Stimulated activated CD8-positive, alpha-beta memory T cell treated with anti-CD3 and anti-CD28 coated beads, Interleukin-12 subunit alpha, Interleukin-12 subunit beta, amount 100 ng/mL, for 24 hours (primary cell): ENCODE measurements around the gene OGG1.

ENCODE experiments used
- DNase-seq: peaks from one replicate; pipeline ENCODE4 v3.0.0-alpha.2; 2020; ENCODE audit errors: extremely low read depth

The OGG1 gene

DNA sequence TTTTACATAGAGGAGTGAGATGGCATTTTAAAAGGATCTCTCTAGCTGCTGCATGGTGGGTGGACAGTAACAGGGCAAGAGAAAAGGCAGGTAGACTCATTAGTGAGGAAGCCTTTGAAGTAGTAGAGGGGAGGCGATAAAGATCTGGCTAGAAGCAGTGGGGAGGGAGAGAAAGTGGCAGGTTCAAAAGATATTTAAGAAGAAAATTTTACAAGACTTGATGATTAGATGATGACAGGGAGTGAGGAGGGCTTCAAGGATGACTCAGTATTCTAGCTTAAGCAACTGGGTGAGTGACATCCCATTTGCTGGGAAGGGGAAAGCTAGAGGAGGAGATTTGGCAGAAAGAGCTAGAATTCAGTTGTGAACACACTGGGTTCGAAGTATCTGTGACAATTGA is 22.0 kb upstream of the OGG1 start:
- DNase-seq: no peak

DNA sequence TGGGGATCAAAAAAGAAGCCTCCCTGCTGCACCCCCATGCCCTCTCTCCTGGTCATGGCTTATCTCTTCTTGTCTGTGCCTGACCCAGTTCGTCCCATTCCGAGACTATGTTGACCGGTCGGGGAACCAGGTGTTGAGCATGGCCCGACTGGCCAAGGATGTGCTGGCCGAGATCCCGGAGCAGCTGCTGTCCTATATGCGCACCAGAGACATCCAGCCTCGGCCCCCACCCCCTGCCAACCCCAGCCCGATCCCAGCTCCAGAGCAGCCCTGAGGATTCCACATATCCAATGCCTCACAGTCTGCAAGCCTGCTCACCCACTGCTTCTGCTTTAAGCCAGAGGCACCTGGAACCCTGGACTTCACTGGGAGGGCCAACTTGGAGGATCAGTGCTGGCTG is 20.3 kb upstream of the OGG1 start:
- no peak for DNase-seq

DNA sequence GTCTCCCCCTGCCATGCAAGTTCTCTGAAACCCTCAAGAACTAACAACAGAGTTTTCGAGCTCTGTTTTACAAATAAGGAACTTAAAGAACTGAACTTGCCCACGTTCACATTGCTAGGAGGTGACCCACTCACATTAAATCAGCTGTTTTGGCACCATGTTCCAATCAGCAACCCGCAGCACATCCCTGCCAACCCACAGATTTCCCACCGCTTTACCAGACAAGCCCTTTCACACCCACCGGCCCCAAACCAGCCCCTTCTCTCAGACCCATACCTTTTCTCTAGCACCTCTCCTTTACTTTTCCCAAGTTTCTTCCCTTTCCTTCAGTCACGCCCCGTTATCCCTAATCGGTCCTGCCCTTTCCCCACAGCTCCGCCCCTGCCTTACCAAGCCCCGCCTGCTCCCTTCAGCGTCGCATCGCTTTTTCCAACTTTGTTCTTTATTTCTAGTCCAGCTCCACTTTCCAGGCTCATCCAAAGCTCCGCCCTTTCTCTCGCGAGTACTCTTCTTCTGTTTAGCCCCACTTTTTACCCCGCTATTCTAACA is 19.0 kb upstream of the OGG1 start:
- no peak for DNase-seq

DNA sequence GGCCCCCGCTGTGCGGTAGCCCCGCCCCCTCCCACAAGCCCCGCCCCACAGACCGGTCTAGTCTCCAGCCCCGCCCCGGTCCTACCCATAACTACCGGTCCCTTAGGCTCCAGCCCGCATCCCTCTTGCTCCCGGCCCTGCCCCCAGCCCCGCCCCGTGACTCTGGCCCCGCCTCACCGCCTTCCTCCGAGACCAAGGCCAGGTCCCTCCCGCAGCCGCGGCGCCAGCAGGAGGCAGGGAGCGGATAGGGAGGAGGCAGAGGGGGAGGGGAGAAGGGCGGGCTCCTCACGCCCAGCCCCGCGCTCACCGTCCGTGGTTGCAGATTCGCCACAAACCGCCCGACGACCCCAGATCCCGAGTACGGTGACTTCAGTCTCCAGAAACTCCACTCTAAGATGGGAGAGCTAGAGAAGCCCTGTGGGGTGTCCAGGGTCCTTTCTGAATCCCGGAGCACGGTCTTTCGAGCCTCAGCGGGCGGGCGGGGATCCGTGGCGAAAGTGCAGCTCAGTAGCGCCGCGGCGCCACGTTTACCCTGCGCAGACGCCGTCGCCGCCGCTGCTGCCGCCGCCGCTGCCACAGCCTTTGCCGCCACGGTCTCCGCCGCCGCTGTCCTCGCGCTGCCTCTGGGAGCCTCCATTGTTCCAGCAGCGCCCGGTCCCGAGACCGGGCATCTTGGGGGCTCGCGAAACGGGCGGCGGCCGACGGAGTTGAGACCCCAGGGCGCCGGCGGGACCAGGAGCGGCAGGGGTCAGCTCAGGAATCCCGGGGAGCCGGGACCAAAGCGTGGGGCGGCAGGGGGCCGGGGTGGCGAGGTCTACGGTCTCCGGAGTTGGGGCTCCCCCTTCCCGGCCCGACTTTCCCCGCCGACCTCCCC is 18.3 kb upstream of the OGG1 start, which contains the start of gene BRPF1:
BRPF1 (plus strand) TSS at position 530 of the 874 bp plus-strand sequence. CDS start 2,406 bp downstream, outside the sequence.
- peak; percentile 98 for DNase-seq

DNA sequence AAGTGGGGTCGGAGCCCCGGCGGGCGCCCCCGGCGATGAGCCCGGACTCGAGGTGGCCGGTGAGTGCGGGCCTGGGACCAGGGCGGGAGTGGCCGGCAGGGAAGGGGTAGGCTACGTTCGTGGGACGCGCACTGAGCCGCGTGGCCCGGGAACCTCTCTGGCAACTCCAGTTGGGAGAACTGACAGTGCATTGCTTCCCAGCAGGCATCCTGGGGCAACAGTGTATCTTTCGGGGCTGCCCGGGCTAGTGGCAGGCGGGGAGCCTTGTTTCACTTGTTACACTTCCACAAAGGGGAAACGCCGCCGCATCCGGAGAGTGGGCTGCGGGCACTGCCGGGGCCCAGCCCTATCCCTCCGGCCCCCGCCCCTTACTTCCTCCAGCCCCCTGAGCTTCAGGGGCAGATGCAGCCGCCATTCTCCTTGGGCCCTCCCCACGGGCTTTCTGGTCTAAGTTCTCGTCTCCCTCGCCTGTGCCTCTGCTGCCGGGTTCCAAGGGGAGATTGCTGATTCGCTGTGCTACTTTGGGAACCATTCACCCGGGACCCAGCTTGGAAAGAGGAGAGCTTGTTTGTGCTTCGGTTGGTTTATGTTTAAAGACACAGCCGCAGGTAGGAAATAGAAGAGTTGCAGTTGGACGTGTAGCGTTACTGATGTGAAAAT is 17.5 kb upstream of the OGG1 start:
- DNase-seq: no peak

DNA sequence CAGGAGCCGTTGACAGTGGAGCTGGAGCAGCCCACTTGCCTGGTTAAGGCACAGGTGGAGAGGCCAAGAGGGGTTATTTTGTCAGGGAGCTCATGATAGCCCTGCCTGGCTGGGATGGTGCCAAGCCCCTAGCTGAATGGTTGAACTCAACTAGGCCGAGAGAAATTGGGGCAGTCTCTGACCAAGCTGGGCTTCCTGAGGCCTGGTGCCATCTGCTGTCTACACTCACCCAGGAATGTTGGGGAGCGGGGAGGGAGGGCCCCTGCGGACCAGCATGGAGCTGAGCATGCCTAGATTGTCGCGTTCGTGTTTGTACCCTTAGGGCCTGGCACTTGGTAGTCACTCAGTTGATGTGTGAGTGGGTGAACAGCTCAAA is 17.0 kb upstream of the OGG1 start:
- DNase-seq: no peak

DNA sequence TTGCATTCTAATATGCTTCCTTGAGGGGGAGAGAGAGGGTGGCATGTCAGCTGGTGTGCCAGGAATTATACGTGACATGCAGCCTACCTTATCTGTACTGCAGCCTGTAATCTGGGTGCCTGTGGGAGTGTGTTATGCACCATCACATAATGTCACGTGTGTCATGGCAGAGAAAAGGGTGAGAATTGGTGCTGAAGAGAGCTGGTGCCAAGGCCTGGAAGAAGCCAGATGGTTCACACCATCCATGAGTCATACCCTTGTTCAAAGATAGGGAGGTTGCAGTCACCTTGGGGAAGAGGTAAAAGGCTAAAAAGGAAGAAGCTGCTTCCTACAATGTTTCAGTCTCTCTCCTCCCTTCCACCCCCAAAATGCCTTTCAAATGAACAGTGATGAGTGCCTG is 12.9 kb upstream of the OGG1 start:
- no peak for DNase-seq

DNA sequence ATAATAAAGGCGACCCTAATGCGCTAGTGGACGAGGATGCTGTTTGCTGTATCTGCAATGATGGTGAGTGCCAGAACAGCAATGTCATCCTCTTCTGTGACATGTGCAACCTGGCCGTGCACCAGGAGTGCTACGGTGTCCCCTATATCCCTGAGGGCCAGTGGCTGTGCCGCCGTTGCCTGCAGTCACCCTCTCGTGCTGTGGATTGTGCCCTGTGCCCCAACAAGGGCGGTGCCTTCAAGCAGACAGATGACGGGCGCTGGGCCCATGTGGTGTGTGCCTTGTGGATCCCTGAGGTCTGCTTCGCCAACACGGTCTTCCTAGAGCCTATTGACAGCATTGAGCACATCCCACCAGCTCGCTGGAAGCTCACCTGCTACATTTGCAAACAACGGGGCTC is 10.6 kb upstream of the OGG1 start:
- no peak for DNase-seq

DNA sequence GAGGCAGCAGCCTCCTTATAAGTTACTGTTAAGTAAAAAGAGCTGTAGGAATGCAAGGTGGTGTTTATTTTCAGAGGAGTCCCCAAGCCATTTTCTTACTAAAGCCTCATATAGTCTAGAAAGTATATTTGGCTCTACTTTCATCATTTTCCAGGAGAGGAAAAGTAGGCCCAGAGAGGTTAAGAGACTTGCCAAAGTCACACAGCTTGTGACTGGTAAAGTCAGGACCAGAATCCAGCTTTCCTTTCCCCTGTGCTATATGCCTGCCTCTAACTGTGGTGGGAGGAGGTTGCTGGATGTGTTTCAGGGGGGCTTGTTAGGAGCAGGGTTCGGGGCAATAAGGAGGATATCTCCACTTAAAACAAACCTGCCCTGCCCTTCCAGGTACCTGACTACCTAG is 7.2 kb upstream of the OGG1 start:
- DNase-seq: no peak

DNA sequence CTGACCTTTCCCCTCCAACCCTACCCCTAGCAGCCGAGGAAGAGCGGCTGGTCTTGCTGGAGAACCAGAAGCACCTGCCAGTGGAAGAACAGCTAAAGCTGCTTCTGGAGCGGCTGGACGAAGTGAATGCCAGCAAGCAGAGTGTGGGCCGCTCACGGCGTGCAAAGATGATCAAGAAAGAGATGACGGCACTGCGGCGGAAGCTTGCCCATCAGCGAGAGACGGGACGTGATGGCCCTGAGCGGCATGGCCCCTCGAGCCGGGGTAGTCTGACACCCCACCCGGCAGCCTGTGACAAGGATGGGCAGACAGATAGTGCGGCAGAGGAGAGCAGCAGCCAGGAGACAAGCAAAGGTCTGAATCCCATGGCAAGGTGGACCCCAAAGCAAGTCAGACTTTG is 6.2 kb upstream of the OGG1 start:
- DNase-seq: no peak

DNA sequence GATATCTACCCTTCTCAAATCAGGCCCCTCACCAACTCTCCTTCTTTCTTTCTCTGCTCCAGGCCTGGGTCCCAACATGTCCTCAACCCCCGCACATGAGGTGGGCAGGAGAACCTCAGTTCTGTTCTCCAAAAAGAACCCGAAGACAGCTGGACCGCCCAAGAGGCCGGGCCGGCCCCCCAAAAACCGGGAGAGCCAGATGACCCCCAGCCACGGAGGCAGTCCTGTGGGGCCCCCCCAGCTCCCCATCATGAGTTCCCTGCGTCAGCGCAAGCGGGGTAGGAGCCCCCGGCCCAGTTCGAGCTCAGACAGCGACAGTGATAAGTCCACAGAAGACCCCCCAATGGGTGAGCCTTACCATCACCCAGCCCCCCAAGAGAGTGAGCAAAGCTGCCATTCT is 5.6 kb upstream of the OGG1 start:
- DNase-seq: no peak

DNA sequence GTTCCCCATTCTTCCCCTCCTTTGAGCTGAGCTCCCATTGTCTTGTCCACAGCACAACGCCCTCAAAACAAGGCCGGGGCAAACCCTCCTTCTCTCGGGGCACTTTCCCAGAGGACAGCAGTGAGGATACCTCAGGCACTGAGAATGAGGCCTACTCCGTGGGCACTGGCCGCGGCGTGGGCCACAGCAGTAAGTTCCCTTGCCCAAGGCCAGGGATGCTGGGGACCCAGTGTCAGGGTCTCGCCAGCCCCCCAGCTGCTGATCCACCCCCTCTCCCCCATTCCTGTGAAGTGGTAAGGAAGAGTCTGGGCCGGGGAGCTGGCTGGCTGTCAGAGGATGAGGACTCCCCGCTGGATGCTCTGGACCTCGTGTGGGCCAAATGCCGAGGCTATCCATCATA is 4.2 kb upstream of the OGG1 start:
- no peak for DNase-seq

DNA sequence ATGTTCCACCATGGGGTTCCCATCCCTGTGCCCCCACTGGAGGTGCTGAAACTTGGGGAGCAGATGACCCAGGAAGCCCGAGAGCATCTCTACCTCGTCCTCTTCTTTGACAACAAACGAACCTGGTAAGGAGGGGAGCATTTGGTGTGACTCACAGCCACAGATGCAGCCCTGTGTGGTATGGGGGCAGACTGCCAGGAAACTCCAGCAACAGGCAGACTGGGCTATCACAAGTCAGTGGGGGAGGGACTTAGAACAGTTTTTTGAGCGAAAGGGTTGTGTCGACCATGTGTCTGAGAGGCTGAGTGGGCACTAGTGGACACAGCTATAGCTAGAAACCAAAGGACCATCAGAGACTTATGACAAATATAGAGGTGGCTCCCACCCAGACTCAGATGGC is 3.4 kb upstream of the OGG1 start:
- no peak for DNase-seq

DNA sequence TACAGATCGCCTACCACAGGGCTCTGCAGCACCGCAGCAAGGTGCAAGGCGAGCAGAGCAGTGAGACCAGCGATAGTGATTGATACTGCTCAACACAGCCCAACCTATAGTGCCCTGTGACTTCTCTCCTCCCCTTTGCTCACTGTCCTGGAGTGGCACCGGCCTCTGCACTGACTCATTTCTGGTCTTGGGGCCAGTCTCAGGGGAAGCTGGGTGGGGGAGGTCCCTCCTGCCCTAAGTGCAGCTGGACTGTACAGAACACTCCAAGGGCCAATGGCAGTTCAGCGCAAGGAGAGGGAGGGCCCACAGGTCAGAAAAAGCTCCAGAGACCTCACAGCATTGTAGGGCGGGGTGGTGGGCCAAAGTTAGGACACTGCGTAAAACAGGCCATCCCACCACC is 2.5 kb upstream of the OGG1 start:
- no peak for DNase-seq

DNA sequence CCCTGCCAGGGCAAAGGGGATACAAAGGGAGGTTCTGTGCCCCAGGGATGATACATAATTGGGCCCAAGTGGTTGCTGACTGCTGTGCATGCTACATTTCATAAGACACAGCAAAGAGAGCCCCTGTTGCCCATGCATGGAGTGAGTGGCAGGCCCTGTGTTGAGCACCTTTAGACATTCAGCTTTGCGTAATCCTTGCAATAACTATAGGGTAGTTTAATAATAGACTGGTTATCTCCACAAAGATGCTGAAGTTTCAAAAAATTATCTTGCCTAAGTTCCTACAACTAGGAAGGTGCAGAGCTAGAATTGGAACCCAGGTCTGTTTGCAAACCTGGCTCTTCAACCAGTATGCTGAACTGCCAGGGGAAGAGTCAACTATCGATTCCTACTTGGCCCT is 1.7 kb upstream of the OGG1 start:
- DNase-seq: no peak

DNA sequence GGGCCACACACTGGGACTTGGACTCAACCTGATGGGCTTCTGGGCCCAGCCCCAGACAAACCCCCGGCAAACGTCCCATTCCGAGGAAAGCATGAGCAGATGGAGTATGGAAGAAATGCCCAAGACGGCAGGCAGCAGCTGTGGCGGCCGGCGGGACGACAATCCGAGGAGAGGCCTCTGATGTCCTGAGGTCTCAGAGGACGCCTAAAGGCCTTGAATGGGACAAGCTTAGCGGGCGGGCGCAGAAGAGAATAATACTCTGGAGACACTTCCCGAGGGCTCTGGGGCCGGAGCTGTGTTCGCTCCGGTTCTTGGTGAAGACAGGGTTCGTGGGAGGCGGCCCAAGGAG is 482 bp upstream of the OGG1 start:
- no peak for DNase-seq

DNA sequence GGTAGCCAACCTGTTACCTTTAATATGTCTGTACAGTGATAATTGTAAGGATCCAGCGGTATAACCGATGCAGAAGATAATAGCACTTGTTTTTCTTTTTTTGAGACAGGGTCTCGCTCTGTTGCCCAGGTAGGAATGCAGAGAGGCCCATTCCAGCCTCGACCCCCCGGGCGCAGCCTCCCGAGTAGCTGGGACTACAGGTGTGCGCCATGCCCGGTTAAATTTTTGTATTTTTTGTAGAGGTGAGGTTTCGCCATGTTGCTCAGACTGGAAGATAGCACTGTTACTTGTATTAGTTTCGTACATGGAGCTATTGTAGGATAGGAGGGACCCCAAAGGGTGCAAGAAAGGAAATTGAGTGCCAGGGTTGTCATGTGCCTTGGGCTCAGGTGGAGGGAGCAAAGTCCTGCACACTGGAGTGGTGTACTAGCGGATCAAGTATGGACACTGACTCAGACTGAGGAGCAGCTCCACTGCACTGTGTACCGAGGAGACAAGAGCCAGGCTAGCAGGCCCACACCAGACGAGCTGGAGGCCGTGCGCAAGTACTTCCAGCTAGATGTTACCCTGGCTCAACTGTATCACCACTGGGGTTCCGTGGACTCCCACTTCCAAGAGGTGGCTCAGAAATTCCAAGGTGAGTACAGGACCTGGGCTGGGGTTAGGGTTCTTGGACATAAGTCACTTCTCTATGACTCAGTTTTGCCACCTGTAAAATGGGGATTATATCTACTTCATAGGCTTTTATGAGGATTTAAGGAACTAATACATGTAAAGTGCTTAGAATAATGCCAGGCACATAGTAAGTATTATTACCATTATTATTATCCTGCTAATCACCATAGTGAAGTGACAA is 1.0 kb downstream of the OGG1 start:
- no peak for DNase-seq

DNA sequence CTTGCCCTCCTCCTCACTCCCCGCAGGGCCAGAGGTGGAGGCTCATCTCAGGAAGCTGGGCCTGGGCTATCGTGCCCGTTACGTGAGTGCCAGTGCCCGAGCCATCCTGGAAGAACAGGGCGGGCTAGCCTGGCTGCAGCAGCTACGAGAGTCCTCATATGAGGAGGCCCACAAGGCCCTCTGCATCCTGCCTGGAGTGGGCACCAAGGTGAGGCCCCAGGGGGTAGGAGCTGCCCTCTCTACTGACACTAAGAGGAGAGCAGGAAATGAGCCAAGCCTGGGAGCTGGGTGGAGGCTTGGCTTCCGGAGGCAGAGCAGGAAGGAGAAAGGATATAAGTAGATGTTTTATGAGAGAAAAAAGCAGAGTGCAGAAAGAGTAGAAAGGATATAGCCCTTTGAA is 4.9 kb downstream of the OGG1 start:
- DNase-seq: no peak

DNA sequence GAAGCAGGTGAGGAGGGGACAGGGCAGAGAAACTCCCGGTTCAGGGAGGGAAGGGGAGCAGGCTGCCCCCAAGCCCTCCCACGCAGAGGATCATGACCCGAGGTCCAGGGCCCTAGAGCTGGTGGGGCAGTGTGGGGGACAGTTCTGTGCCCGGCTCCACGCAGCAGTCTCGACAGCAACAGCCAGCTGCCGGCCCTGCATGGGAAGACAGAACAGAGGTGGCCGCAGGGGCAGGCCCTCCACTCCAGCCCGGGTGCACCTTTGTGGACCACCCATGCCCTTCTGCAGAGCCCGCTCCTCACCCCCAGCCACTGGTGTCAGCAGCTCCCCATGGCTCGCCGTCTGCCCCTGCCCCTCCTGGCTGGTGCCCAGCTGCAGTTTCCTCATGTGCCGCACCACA is 7.7 kb downstream of the OGG1 start:
- no peak for DNase-seq

DNA sequence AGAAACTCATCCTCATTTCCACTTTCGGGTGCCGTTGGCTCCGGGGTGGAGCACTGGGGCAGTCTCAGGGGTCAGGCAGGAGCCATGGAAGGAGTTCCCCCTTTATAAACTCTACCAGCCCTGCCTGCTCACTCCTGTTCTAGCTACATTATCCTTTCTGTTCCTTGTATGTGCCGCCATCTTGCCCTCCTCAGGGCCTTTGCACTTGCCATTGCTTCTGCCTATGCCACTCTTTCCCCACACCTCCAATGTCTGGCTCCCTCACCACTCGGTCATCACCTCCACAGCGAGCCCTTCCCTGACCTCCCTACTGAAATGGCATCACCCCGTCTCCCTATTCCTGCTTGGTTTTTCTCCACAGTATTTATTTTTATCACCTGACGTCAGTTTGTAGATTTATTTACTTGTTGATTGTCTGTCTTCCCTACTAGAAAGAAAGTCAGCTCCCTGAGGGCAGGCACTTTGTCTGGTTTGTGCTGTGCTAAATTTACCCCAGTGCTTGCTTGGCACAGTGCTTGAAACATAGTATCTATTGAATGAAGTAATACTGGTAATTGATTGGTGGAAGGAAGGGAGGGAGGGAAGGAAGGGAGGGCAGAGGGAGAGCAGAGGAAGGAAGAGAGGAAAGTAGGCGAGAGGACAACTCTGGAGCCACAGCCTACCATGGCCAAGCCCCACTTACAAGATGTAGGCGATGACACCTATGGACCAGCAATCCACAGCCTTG is 11.2 kb downstream of the OGG1 start:
- DNase-seq: no peak

DNA sequence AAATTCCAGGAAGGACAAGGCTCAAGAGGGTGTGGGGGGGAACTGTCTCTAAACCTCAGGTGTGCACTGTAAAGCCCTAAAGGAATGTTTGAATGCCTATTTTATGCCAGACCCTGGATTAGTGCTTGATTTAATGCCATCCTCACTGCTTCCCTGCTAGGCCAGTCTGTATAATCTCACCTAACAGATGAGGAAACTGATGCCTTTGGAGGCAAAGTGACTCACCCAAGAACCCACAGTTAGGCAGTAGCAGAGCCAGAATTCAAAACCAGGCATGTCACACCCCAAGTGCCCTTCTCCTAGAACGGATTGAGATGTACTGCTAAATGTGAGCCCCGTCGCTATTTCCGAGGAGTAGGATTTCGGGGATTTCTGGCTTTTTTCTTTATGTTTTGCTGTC is 12.2 kb downstream of the OGG1 start:
- DNase-seq: no peak

DNA sequence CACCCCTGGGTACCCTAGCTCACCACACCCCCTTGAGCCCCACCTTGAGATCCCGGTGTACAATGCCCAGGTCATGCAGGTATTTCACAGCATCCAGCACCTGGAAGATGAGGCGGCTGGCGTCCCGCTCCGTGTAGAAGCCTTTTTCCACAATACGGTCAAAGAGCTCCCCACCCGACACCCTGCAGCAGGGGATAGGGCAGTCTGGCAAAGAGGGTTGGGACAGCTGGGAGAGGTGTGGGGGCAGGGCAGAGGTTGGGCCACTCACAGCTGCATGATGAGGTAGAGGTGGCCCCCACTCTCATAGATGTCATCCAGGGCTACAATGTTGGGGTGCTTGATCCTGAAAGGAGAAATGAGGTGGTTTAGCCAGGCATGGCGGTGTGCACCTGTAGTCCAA is 13.1 kb downstream of the OGG1 start:
- no peak for DNase-seq
